ENCODE results near the gene ACSL6. TPM values are rescaled to one million over a fixed set of nuclear protein-coding genes. Genes with fewer than 3 reads are reported as not detected.

Gene ACSL6
- total RNA-seq, 1 donor from 2014 or later: not detected

DNA sequence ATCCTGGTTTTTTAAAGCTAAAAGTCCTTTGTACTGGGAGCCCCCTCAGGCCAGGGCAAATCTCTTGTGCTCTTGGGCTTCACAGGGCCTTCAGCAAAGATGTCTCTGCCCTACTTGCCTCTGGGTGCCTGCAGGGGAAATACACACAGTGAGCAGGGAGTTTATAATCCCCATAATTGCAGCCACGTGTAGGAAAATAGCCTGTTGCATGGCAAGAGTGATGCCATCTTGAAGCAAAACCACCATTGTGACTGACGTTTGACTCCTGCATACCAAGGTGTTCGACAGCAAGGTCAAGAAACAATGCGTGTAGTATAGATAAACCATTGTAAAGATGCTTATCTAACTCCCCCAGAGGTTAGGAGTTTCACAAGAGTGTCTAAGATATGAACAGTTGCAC is 37.6 kb upstream of the ACSL6 start:
- H4K20me1 ChIP-seq (ENCODE audit: low read depth): no peaks in the 10 kb centered on the region
- no peak overlapping the region for H2AFZ ChIP-seq (replicated peaks)
- TF ChIP-seq, protein P1, sequence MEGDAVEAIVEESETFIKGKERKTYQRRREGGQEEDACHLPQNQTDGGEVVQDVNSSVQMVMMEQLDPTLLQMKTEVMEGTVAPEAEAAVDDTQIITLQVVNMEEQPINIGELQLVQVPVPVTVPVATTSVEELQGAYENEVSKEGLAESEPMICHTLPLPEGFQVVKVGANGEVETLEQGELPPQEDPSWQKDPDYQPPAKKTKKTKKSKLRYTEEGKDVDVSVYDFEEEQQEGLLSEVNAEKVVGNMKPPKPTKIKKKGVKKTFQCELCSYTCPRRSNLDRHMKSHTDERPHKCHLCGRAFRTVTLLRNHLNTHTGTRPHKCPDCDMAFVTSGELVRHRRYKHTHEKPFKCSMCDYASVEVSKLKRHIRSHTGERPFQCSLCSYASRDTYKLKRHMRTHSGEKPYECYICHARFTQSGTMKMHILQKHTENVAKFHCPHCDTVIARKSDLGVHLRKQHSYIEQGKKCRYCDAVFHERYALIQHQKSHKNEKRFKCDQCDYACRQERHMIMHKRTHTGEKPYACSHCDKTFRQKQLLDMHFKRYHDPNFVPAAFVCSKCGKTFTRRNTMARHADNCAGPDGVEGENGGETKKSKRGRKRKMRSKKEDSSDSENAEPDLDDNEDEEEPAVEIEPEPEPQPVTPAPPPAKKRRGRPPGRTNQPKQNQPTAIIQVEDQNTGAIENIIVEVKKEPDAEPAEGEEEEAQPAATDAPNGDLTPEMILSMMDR (IDR thresholded peaks at IDR 0.05): no peak
- TF ChIP-seq EZH2 (IDR thresholded peaks at IDR 0.05): no peak
- TF ChIP-seq EZH2phosphoT487 (IDR thresholded peaks at IDR 0.05): no peak
- H3K4me3 Mint-ChIP-seq: no peak overlapping the region
- peaks cover 2% of the 10 kb centered on the region for H3K9me3 Mint-ChIP-seq
- H3K4me1 Mint-ChIP-seq: no peaks in the 10 kb centered on the region
- H3K4me3 ChIP-seq: no peak overlapping the region
- H3K36me3 ChIP-seq: no peaks in the 10 kb centered on the region
- no peak overlapping the region for H3K27ac Mint-ChIP-seq
- no peaks in the 10 kb centered on the region for H3K36me3 Mint-ChIP-seq
- no peak overlapping the region for H3K4me2 ChIP-seq
- DNase-seq (ENCODE audit: low spot score): no peak
- no peaks in the 10 kb centered on the region for H3F3A ChIP-seq (ENCODE audit: low read depth)
- H3K27ac ChIP-seq: no peak overlapping the region
- H3K79me2 ChIP-seq (ENCODE audit: low read depth): no peaks in the 10 kb centered on the region
- no peaks in the 10 kb centered on the region for H3K4me1 ChIP-seq
- H3K9me3 ChIP-seq (ENCODE audit: low read depth): no peaks in the 10 kb centered on the region
- H3K27me3 Mint-ChIP-seq (ENCODE audit: insufficient read depth, low read depth): peaks cover 5% of the 10 kb centered on the region
- H3K9ac ChIP-seq: no peak overlapping the region
- no peaks in the 10 kb centered on the region for H3K27me3 ChIP-seq

DNA sequence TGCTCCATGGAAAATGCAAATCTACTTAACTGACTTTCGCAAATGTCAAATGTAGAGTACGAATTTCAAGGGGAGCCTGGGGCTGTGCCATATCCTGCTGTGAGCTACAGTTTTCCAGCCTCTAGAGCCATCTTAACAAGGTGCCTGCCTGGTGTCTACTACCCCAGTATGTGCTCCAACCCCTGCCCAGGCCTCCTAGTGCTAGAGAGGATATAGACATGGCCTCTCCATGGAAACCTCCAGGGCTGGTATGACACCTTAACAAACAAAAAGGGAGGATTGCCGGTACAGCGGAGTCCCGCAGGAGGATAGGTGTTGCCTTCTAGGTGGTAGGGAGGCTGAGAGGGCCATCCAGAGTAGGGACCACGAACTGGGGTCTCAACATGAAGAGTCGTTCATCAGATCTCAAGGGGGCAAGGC is 35.4 kb upstream of the ACSL6 start:
- H2AFZ ChIP-seq (replicated peaks): no peak overlapping the region
- no peak for TF ChIP-seq EZH2 (IDR thresholded peaks at IDR 0.05)
- no peak for TF ChIP-seq EZH2phosphoT487 (IDR thresholded peaks at IDR 0.05)
- TF ChIP-seq, protein P1 (IDR thresholded peaks at IDR 0.05): no peak
- no peak for DNase-seq (ENCODE audit: low spot score)
- Mint-ChIP-seq H3K4me3 (no peak overlapping the region), H3K27me3 (ENCODE audit: insufficient read depth, low read depth) (peaks cover 2% of the 10 kb centered on the region), H3K9me3 (peaks cover 2% of the 10 kb centered on the region), H3K4me1 (no peaks in the 10 kb centered on the region), H3K36me3 (no peaks in the 10 kb centered on the region), H3K27ac (no peak overlapping the region)
- H3K4me1 ChIP-seq: no peaks in the 10 kb centered on the region
- no peaks in the 10 kb centered on the region for H3F3A ChIP-seq (ENCODE audit: low read depth)
- no peak overlapping the region for H3K4me2 ChIP-seq
- H3K79me2 ChIP-seq (ENCODE audit: low read depth): no peaks in the 10 kb centered on the region
- H3K27me3 ChIP-seq: no peaks in the 10 kb centered on the region
- no peaks in the 10 kb centered on the region for H3K9me3 ChIP-seq (ENCODE audit: low read depth)
- H3K36me3 ChIP-seq: no peaks in the 10 kb centered on the region
- H3K4me3 ChIP-seq: no peak overlapping the region
- no peak overlapping the region for H3K9ac ChIP-seq
- no peaks in the 10 kb centered on the region for H4K20me1 ChIP-seq (ENCODE audit: low read depth)
- H3K27ac ChIP-seq: no peak overlapping the region

DNA sequence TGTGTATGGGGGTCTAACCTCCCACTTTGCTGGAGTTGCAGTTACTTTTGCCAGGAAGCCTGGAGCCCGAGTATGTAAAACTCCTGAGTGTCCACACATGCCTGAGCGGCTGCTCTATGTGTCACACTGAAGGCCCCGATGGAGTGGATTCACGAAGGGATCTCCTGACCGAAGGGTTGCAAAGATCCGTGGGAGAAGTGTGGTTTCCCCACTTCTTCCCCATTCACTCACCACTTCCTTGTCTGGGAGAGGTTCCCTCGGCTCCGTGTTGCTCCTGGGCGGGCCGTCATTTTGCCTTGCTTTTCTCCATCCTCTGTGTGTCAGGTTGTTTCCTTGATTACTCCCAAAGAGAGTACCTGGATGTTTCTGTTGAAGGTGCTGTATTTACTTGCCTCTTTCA is 32.7 kb upstream of the ACSL6 start:
- no peaks in the 10 kb centered on the region for H3K4me1 Mint-ChIP-seq
- no peak overlapping the region for H3K4me3 ChIP-seq
- no peak overlapping the region for H2AFZ ChIP-seq (replicated peaks)
- H3K79me2 ChIP-seq (ENCODE audit: low read depth): no peaks in the 10 kb centered on the region
- H3K4me3 Mint-ChIP-seq: no peak overlapping the region
- H3K9ac ChIP-seq: no peak overlapping the region
- H3K36me3 Mint-ChIP-seq: no peaks in the 10 kb centered on the region
- no peak overlapping the region for H3K4me2 ChIP-seq
- no peaks in the 10 kb centered on the region for H3K9me3 ChIP-seq (ENCODE audit: low read depth)
- H3K4me1 ChIP-seq: no peaks in the 10 kb centered on the region
- peaks cover 2% of the 10 kb centered on the region for H3K27me3 Mint-ChIP-seq (ENCODE audit: insufficient read depth, low read depth)
- no peaks in the 10 kb centered on the region for H4K20me1 ChIP-seq (ENCODE audit: low read depth)
- no peak for DNase-seq (ENCODE audit: low spot score)
- H3K9me3 Mint-ChIP-seq: peaks cover 2% of the 10 kb centered on the region
- TF ChIP-seq EZH2phosphoT487 (IDR thresholded peaks at IDR 0.05) (no peak), EZH2 (IDR thresholded peaks at IDR 0.05) (no peak)
- TF ChIP-seq, protein P1 (IDR thresholded peaks at IDR 0.05): no peak
- H3K36me3 ChIP-seq: no peaks in the 10 kb centered on the region
- H3F3A ChIP-seq (ENCODE audit: low read depth): no peaks in the 10 kb centered on the region
- H3K27ac Mint-ChIP-seq: no peak overlapping the region
- H3K27ac ChIP-seq: no peak overlapping the region
- H3K27me3 ChIP-seq: peaks cover 6% of the 10 kb centered on the region

Measured in neural progenitor cell (in vitro differentiated cells).